Transverse colon (tissue), 4 donors: ENCODE data around the gene TMEM233. TPM values are rescaled to one million over a fixed set of nuclear protein-coding genes. Genes with fewer than 3 reads are reported as not detected.

Source experiments
- DNase-seq: peaks from one replicate; pipeline ENCODE4 v3.0.0-alpha.2; 2019
- H3K27ac ChIP-seq, 4 donors: fragments of 200-600 bp; sonication (generic); 2 replicates each; pipeline ENCODE4 v1.5.1; 2016 to 2018; ENCODE audit warnings: inconsistent platforms in 4 of 4
- H3K27me3 ChIP-seq: fragments of 200-600 bp; sonication (generic); 2 replicates; pipeline ENCODE4 v1.5.1; 2017; ENCODE audit warnings: inconsistent platforms
- H3K36me3 ChIP-seq, 4 donors: fragments of 200-600 bp; sonication (generic); 2 replicates each; pipeline ENCODE4 v1.5.1; 2017 to 2019; ENCODE audit warnings: inconsistent platforms in 4 of 4
- H3K4me1 ChIP-seq, 4 donors: fragments of 200-600 bp; sonication (generic); 2 replicates each; pipeline ENCODE4 v1.5.1; 2017 to 2020; ENCODE audit warnings: inconsistent platforms in 4 of 4
- H3K4me3 ChIP-seq, 4 donors: fragments of 200-600 bp; sonication (generic); 1 replicate in 1 of 4; 2 replicates in 3 of 4; pipeline versions ENCODE4 v1.5.1 to v1.6.1; 2017 to 2019; ENCODE audit warnings: inconsistent platforms in 4 of 4
- H3K9me3 ChIP-seq, 2 donors: fragments of 200-600 bp; sonication (generic); 2 replicates each; pipeline ENCODE4 v1.5.1; 2017 to 2019; ENCODE audit warnings: inconsistent platforms in 2 of 2
- CTCF ChIP-seq, 5 experiments: fragments of 200-600 bp in 3 of 5; fragments of 450-650 bp in 2 of 5; sonication (generic) in 3 of 5; IDR thresholded peaks; 1 replicate in 2 of 5; 2 replicates in 3 of 5; pipeline ENCODE4 v1.5.1; 2016 to 2017; ENCODE audit warnings: antibody characterized with exemption in 5 of 5, inconsistent platforms in 3 of 5, mild to moderate bottlenecking in 2 of 5, moderate library complexity in 1 of 5
- EP300 ChIP-seq: sonication (generic); formaldehyde crosslinking; IDR thresholded peaks from one replicate; pipeline ENCODE4 v1.6.1; 2017; ENCODE audit warnings: antibody characterized with exemption, low read depth
- POLR2A ChIP-seq: fragments of 450-650 bp; IDR thresholded peaks from one replicate; pipeline ENCODE4 v1.6.1; 2016; ENCODE audit warnings: antibody characterized with exemption, mild to moderate bottlenecking, moderate library complexity
- POLR2AphosphoS5 ChIP-seq, 3 donors: sonication (generic); formaldehyde crosslinking; IDR thresholded peaks; one replicate each; pipeline ENCODE4 v1.6.1; 2016; ENCODE audit warnings: antibody characterized with exemption in 3 of 3
- WGBS, 2 donors: methylation state at CpG; one replicate each; pipeline ENCODE4 v1.1.5; 2018; ENCODE audit warnings: low coverage in 1 of 2; 5-methylcytosine and 5-hydroxymethylcytosine counted together
- in situ Hi-C, 4 donors: fragments of 200-750 bp; cut with MboI; loops; one replicate each; pipeline versions ENCODE4 v1.15.0 to v1.15.1; 2017; ENCODE audit warnings: low sequenced_read_pairs in 3 of 4, low pct_ligation_motif_present in 1 of 4, low pct_unique_long_range_greater_than_20kb in 1 of 4
- intact Hi-C: fragments of 100-400 bp; cut with DNase I; formaldehyde crosslinking; loops from one replicate; pipeline ENCODE4 v1.15.1; 2023; ENCODE audit warnings: low total_unique reads
- total RNA-seq, 4 donors: library from RNA; depleted of rRNA; stranded (reverse); fragments of >200 nt; gene quantifications; one replicate each; pipeline ENCODE4 v1.1.0, GENCODE V29; 2016

TMEM233 gene
- total RNA-seq, 4 donors from 2014 or later, result 0.27 TPM; not detected in 3

DNA sequence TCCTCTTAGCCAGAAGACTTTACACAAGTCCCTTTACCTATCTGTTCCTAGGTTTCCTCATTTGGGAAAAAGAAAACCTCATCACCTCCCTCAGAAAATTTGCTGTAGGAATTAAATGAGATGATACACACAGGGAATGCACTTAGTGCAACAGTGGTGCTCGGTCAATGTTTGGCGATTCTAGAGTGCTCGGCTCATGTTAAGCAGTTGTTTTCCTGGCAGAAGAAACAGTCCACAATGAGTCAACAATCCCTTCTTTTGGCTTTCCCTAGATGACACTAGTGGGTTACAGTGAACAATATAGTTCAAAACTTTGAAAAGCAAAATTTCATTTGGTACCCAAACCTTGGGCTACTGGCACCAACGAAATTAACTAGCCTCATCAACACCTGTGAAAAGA lies 3.9 kb upstream of the TMEM233 start:
- Histone ChIP-seq H3K27ac (no peak overlapping the region), H3K9me3 (no peaks in the 10 kb centered on the region), H3K27me3 (peaks cover 26% of the 10 kb centered on the region), H3K4me1 (no peaks in the 10 kb centered on the region), H3K36me3 (no peaks in the 10 kb centered on the region), H3K4me3 (no peak overlapping the region)
- WGBS, 2 donors, result 9 to 59% methylated on average over 1 to 4 of the region's 4 CpGs
- TF ChIP-seq POLR2A (no peak), EP300 (no peak), POLR2AphosphoS5 (IDR thresholded peaks at IDR 0.05) (no peak), CTCF (IDR thresholded peaks at IDR 0.05) (no peak)
- in situ Hi-C loops (no loop called here), intact Hi-C loops (no loop called here)
- DNase-seq, result no peak

GRCh38 chr12:119592232-119592631 lies 1.3 kb upstream of the TMEM233 start:
- in situ Hi-C loops (no loop called here), intact Hi-C loops (no loop called here)
- no peaks in the 10 kb centered on the region for H3K4me1 ChIP-seq
- 61 to 75% methylated on average over 2 of the region's 2 CpGs for WGBS, 2 donors
- TF ChIP-seq CTCF (IDR thresholded peaks at IDR 0.05) (no peak), POLR2AphosphoS5 (IDR thresholded peaks at IDR 0.05) (no peak), POLR2A (no peak), EP300 (no peak)
- H3K27me3 ChIP-seq, result peaks cover 49% of the 10 kb centered on the region
- no peaks in the 10 kb centered on the region for H3K9me3 ChIP-seq
- no peak overlapping the region for H3K4me3 ChIP-seq
- DNase-seq, result no peak
- no peak overlapping the region for H3K27ac ChIP-seq
- H3K36me3 ChIP-seq, result no peaks in the 10 kb centered on the region

DNA sequence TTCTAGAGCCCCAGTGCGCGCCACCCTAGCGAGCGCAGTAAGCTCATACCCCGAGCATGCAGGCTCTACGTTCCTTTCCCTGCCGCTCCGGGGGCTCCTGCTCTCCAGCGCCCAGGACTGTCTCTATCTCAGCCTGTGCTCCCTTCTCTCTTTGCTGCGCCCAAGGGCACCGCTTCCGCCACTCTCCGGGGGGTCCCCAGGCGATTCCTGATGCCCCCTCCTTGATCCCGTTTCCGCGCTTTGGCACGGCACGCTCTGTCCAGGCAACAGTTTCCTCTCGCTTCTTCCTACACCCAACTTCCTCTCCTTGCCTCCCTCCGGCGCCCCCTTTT lies 791 bp downstream of the TMEM233 start:
- Histone ChIP-seq H3K4me3 (peak overlapping the region in 1 of 4 donors; percentile 30), H3K9me3 (no peaks in the 10 kb centered on the region), H3K27ac (no peak overlapping the region), H3K27me3 (peaks cover 61% of the 10 kb centered on the region), H3K4me1 (no peaks in the 10 kb centered on the region), H3K36me3 (no peaks in the 10 kb centered on the region)
- in situ Hi-C loops (no loop called here), intact Hi-C loops (no loop called here)
- TF ChIP-seq POLR2AphosphoS5 (IDR thresholded peaks at IDR 0.05) (no peak), EP300 (no peak), POLR2A (no peak), CTCF (IDR thresholded peaks at IDR 0.05) (no peak)
- 8 to 10% methylated on average over 13 to 22 of the region's 22 CpGs for WGBS, 2 donors
- no peak for DNase-seq

DNA sequence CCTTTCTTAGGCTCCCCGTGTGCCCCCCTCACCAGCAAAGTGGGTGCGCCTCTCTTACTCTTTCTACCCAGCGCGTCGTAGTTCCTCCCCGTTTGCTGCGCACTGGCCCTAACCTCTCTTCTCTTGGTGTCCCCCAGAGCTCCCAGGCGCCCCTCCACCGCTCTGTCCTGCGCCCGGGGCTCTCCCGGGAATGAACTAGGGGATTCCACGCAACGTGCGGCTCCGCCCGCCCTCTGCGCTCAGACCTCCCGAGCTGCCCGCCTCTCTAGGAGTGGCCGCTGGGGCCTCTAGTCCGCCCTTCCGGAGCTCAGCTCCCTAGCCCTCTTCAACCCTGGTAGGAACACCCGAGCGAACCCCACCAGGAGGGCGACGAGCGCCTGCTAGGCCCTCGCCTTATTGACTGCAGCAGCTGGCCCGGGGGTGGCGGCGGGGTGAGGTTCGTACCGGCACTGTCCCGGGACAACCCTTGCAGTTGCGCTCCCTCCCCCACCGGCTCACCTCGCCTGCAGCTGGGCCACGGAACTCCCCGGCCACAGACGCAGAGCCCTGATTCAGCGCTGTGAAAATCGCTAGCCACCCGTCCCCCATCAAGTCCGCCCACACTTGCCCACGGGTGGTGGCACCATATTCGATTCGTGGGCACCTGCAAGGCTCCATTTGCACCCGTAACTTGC lies 1.3 kb downstream of the TMEM233 start:
- Histone ChIP-seq H3K4me3 (peak overlapping the region in 1 of 4 donors; percentile 30), H3K36me3 (no peaks in the 10 kb centered on the region), H3K27ac (no peak overlapping the region), H3K27me3 (peaks cover 66% of the 10 kb centered on the region), H3K9me3 (no peaks in the 10 kb centered on the region), H3K4me1 (no peaks in the 10 kb centered on the region)
- intact Hi-C loops (no loop called here), in situ Hi-C loops (no loop called here)
- WGBS, 2 donors, result 0 to 17% methylated on average over 1 to 40 of the region's 49 CpGs
- TF ChIP-seq POLR2A (no peak), EP300 (no peak), CTCF (IDR thresholded peaks at IDR 0.05) (no peak), POLR2AphosphoS5 (IDR thresholded peaks at IDR 0.05) (no peak)
- no peak for DNase-seq
